Endodermal cell (in vitro differentiated cells): ENCODE data around the gene CD46. TPM values are rescaled to one million over a fixed set of nuclear protein-coding genes. Genes with fewer than 3 reads are reported as not detected.
"Not testable (repeated sequence)": the region's sequence is repeated elsewhere in the genome, so short reads cannot be mapped to it uniquely, and the experiment has no call there.

Experiments
- DNase-seq: peaks from one replicate; pipeline ENCODE4 v3.0.0-alpha.2; 2017
- H3K27ac ChIP-seq: 2 replicates; pipeline ENCODE4 v1.5.1; 2013; ENCODE audit warnings: mild to moderate bottlenecking, low read depth, low read length, moderate library complexity
- H3K27me3 ChIP-seq: 2 replicates; pipeline ENCODE4 v1.6.1; 2013; ENCODE audit warnings: mild to moderate bottlenecking, low read length, moderate library complexity; ENCODE audit not compliant: insufficient read depth, control insufficient read depth, poor library complexity, severe bottlenecking
- H3K36me3 ChIP-seq: 2 replicates; pipeline ENCODE4 v1.7.0; 2013; ENCODE audit warnings: mild to moderate bottlenecking, low read length, moderate library complexity; ENCODE audit not compliant: control insufficient read depth, insufficient read depth
- H3K4me1 ChIP-seq: one replicate; pipeline ENCODE4 v1.7.0; 2013; ENCODE audit warnings: low read length; ENCODE audit not compliant: control insufficient read depth, insufficient read depth
- H3K4me3 ChIP-seq: 2 replicates; pipeline ENCODE4 v1.5.1; 2013; ENCODE audit warnings: mild to moderate bottlenecking, low read length, moderate library complexity
- H3K9ac ChIP-seq: 2 replicates; pipeline ENCODE4 v1.6.1; 2013; ENCODE audit warnings: mild to moderate bottlenecking, low read length, moderate library complexity; ENCODE audit not compliant: poor library complexity, severe bottlenecking; ENCODE audit errors: extremely low read depth
- H3K9me3 ChIP-seq: 2 replicates; pipeline ENCODE4 v1.6.1; 2013; ENCODE audit warnings: mild to moderate bottlenecking, low read length, moderate library complexity; ENCODE audit not compliant: control insufficient read depth
- H3K27ac Mint-ChIP-seq: 2 replicates; pipeline ENCODE4 v1.8.0; 2020; ENCODE audit warnings: mixed read lengths
- H3K27me3 Mint-ChIP-seq: 2 replicates; pipeline ENCODE4 v1.8.0; 2021; ENCODE audit warnings: mild to moderate bottlenecking, mixed read lengths; ENCODE audit not compliant: insufficient read depth
- H3K36me3 Mint-ChIP-seq: 2 replicates; pipeline ENCODE4 v1.8.0; 2020; ENCODE audit warnings: low read depth, mixed read lengths
- H3K4me1 Mint-ChIP-seq: 2 replicates; pipeline ENCODE4 v1.8.0; 2020; ENCODE audit warnings: mixed read lengths
- H3K4me3 Mint-ChIP-seq: 2 replicates; pipeline ENCODE4 v1.8.0; 2020; ENCODE audit warnings: mild to moderate bottlenecking, moderate library complexity, mixed read lengths
- H3K9me3 Mint-ChIP-seq: 2 replicates; pipeline ENCODE4 v1.8.0; 2020; ENCODE audit warnings: mild to moderate bottlenecking, mixed read lengths
- WGBS, 2 experiments: methylation state at CpG; one replicate each; pipeline versions ENCODE4 v1.1.5 to v1.1.7; 2013; ENCODE audit warnings: missing lambda C conversion rate in 2 of 2, mixed read lengths in 1 of 2; ENCODE audit not compliant: insufficient coverage in 1 of 2, insufficient read length in 1 of 2; 5-methylcytosine and 5-hydroxymethylcytosine counted together
- total RNA-seq, 2 donors: library from RNA; stranded (reverse); fragmentation: NEBNext Ultra II Directional in 1 of 2; extraction: Animal tissue kit (Norgen Biotek cat#: 25700) in 1 of 2; gene quantifications; 2 replicates in 1 of 2; 3 replicates in 1 of 2; pipeline ENCODE4 v1.2.1, GENCODE V29; 2021
- TF ChIP-seq, protein P1 (sequence below): fragments of 200-600 bp; sonication (generic); conservative IDR thresholded peaks from 2 replicates; pipeline ENCODE4 v1.5.0; 2021; ENCODE audit warnings: antibody characterized with exemption, mild to moderate bottlenecking

CD46 gene
- total RNA-seq, 2 donors from 2014 or later: 132 to 135 TPM

DNA sequence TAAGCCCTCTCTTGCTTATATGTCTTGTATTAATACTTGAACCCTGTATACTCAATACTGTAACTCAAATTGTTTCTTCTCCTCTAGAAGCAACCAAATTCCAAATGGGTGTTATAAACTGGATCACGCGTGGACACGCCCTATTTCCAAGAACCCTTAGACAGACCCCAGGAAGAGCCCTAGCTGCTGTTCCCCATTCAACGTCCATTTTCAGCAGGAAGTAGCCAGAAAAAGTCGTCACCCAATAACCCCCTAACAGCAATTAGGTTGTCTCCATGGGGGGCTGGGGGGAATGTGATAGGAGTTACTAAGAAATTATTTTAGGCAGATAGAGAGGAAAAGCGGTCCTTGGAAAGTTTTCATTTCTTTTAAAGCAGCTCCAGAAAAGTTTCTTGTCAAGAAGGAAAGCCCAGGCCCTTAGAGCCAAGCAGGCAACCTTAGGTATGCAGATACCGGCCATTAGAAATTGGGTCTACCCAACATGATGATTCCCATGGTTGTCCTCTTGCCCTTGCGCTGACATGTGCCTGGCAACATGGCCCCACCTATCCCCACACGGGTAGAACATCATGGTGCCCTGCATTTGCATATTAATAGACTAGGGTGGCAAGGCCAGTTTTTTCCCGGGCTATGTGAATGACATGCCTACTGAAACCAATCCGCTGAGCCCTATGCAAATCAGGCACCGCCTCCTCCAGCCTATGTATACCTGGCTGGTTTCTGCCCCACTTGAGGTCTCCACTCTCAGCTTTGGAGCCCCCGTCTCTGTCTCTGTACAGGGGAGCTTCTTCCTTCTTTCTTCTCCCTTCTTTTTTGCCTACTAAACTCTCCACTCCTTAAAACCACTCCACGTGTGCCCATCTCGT is 4.0 kb upstream of the CD46 start:
- TF ChIP-seq, protein P1, sequence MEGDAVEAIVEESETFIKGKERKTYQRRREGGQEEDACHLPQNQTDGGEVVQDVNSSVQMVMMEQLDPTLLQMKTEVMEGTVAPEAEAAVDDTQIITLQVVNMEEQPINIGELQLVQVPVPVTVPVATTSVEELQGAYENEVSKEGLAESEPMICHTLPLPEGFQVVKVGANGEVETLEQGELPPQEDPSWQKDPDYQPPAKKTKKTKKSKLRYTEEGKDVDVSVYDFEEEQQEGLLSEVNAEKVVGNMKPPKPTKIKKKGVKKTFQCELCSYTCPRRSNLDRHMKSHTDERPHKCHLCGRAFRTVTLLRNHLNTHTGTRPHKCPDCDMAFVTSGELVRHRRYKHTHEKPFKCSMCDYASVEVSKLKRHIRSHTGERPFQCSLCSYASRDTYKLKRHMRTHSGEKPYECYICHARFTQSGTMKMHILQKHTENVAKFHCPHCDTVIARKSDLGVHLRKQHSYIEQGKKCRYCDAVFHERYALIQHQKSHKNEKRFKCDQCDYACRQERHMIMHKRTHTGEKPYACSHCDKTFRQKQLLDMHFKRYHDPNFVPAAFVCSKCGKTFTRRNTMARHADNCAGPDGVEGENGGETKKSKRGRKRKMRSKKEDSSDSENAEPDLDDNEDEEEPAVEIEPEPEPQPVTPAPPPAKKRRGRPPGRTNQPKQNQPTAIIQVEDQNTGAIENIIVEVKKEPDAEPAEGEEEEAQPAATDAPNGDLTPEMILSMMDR: no peak
- Histone ChIP-seq H3K27me3 (no peaks in the 10 kb centered on the region), H3K9ac (no peak overlapping the region), H3K4me3 (no peak overlapping the region), H3K36me3 (no peaks in the 10 kb centered on the region), H3K9me3 (no peaks in the 10 kb centered on the region), H3K4me1 (no peaks in the 10 kb centered on the region), H3K27ac (no peak overlapping the region)
- Mint-ChIP-seq H3K9me3 (peaks cover 2% of the 10 kb centered on the region), H3K36me3 (no peaks in the 10 kb centered on the region), H3K4me3 (no peak overlapping the region), H3K27ac (no peak overlapping the region), H3K4me1 (peaks cover 32% of the 10 kb centered on the region), H3K27me3 (no peaks in the 10 kb centered on the region)
- 93 to 94% methylated on average over 10 to 14 of the region's 15 CpGs for WGBS, 2 experiments
- peak; percentile 72 for DNase-seq

DNA sequence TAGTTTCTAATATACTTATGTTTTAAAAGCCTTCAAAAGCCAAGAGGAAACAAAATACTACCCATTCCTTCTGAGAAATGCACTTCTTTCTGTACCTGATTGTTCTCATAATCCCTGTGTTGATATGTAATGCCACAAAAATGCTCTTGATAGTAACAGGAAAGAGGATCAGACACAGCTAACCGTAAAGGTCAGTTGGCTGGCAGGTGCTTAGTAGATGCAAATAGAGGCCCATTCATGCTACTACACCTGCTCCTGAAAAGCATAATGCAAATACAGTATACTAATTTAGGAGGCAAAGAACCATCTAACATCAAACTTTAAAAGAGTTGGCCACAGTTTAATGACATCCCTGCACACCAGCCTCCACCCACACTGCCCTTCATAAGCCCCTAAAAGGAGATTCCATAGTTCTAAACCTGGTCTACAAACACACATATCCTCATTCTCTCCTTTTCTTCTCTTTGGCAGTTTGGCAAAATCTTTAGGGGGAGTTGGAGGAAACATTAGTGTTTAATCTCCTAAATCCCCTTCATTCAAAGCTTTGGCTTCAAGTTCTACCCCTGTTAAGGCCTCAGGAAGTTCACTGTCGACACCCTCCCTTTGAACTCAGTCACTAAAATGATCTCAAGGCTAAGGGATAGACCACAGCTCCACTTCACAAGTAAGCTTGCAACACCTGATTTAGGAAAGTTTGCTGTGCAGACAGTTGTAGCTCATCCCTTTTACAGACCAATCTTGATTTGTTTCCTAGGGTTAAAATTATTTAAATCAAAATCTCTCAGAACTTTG is 2.9 kb upstream of the CD46 start:
- H3K9me3 ChIP-seq: no peaks in the 10 kb centered on the region
- H3K9ac ChIP-seq: no peak overlapping the region
- no peak overlapping the region for H3K27ac ChIP-seq
- DNase-seq: no peak
- no peaks in the 10 kb centered on the region for H3K9me3 Mint-ChIP-seq
- H3K4me1 ChIP-seq: no peaks in the 10 kb centered on the region
- no peaks in the 10 kb centered on the region for H3K27me3 ChIP-seq
- no peaks in the 10 kb centered on the region for H3K36me3 Mint-ChIP-seq
- H3K27me3 Mint-ChIP-seq: no peaks in the 10 kb centered on the region
- no peak overlapping the region for H3K4me3 ChIP-seq
- H3K36me3 ChIP-seq: no peaks in the 10 kb centered on the region
- H3K4me1 Mint-ChIP-seq: peaks cover 38% of the 10 kb centered on the region
- H3K4me3 Mint-ChIP-seq: no peak overlapping the region
- 78 to 92% methylated on average over 2 of the region's 2 CpGs for WGBS, 2 experiments
- H3K27ac Mint-ChIP-seq: no peak overlapping the region
- TF ChIP-seq, protein P1: no peak

DNA sequence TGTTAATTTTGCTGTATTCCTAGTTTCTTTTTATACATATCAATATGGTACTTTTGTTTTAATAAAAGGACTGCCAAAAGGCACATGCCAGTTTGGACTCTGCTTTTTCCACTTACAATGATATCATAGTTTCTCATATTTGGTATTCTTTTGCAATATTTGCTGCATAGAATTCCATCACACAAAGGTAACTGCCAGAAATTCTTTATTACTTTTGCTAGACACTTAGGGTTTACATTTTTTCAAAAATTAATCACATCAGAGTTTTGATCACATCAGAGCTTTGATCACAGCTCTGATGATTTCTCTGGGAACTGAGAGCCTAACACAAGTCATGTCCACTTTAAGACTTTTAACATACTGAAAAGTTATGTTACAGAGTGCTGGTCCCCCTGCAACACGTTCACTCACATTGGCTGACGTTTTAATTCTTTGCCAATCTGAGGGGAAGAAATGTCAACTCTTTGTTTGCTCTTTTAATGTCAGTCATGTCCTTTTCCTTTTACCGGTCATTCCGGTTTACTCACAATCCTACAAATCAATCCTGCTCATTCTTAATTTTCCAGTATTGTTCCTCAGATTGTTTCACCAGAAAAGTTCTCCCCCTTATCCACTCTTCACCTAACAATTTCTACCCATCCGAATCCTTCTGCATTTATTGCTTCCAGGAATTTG is 1.1 kb upstream of the CD46 start:
- Mint-ChIP-seq H3K36me3 (no peaks in the 10 kb centered on the region), H3K27me3 (no peaks in the 10 kb centered on the region)
- WGBS, 2 experiments: 75 to 82% methylated on average over 5 of the region's 5 CpGs

DNA sequence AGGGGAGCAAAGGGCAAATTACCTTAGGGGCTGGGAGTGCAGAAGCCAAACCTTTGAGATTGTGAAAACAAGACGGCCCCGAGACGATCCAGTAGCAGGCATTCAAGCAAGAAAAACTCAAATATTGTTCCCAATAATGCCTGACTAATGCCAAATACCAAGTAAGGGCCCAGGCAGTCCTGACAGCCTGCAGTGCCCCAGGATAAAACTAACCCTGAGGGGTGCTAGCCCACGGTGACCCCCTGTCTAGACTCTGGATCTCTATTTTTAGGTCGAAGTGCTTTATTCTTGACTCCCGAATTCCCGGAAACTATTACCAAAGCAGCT is 428 bp upstream of the CD46 start:
- H3K9me3 ChIP-seq, H3K9me3 Mint-ChIP-seq, H3K36me3 Mint-ChIP-seq, H3K27me3 ChIP-seq, DNase-seq, H3K4me1 ChIP-seq, H3K27me3 Mint-ChIP-seq, H3K36me3 ChIP-seq: not testable (repeated sequence)
- WGBS, 2 experiments: 15 to 38% methylated on average over 3 to 7 of the region's 7 CpGs
- H3K9ac ChIP-seq: peak overlapping the region; percentile 36
- H3K27ac Mint-ChIP-seq: peak overlapping the region; percentile 95
- H3K27ac ChIP-seq: peak overlapping the region; percentile 19
- peaks cover 56% of the 10 kb centered on the region for H3K4me1 Mint-ChIP-seq
- peak overlapping the region; percentile 91 for H3K4me3 ChIP-seq
- peak overlapping the region; percentile 99 for H3K4me3 Mint-ChIP-seq

More for the DNA sequence above, 1.1 kb upstream of the CD46 start:
- Mint-ChIP-seq H3K27ac (peak overlapping the region; percentile 95), H3K4me3 (peak overlapping the region; percentile 99), H3K9me3 (no peaks in the 10 kb centered on the region), H3K4me1 (peaks cover 53% of the 10 kb centered on the region)
- H3K9me3 ChIP-seq: no peaks in the 10 kb centered on the region
- TF ChIP-seq, protein P1: no peak
- no peak overlapping the region for H3K27ac ChIP-seq
- peak overlapping the region; percentile 91 for H3K4me3 ChIP-seq
- DNase-seq: no peak
- no peaks in the 10 kb centered on the region for H3K27me3 ChIP-seq
- no peaks in the 10 kb centered on the region for H3K4me1 ChIP-seq
- peak overlapping the region; percentile 36 for H3K9ac ChIP-seq
- H3K36me3 ChIP-seq: no peaks in the 10 kb centered on the region
